GM21737 (cell line): ENCODE data around the gene ANXA6.
"Not testable (repeated sequence)": the region's sequence is repeated elsewhere in the genome, so short reads cannot be mapped to it uniquely, and the experiment has no call there.

Experiments
- ATAC-seq: cut with Tn5 transposase; IDR thresholded peaks from one replicate; pipeline ENCODE4 v1.9.1; 2021; ENCODE audit warnings: mild to moderate bottlenecking, moderate library complexity; ENCODE audit not compliant: unreplicated experiment

The ANXA6 gene

GRCh38 chr5:151157426-151158286, at the start of gene ANXA6:
TSS of gene ANXA6 (minus strand) at chr5:151157779. CDS start at chr5:151147901, 9,878 bp downstream.
- ATAC-seq = peak; percentile 53

- ATAC-seq = no peak
Observed at GRCh38 chr5:151205411-151205810, 47.8 kb upstream of the ANXA6 start.

- ATAC-seq = no peak
Observed at GRCh38 chr5:151204051-151204450, 46.5 kb upstream of the ANXA6 start.

GRCh38 chr5:151202381-151203139, 45.0 kb upstream of the ANXA6 start:
- ATAC-seq = no peak

DNA sequence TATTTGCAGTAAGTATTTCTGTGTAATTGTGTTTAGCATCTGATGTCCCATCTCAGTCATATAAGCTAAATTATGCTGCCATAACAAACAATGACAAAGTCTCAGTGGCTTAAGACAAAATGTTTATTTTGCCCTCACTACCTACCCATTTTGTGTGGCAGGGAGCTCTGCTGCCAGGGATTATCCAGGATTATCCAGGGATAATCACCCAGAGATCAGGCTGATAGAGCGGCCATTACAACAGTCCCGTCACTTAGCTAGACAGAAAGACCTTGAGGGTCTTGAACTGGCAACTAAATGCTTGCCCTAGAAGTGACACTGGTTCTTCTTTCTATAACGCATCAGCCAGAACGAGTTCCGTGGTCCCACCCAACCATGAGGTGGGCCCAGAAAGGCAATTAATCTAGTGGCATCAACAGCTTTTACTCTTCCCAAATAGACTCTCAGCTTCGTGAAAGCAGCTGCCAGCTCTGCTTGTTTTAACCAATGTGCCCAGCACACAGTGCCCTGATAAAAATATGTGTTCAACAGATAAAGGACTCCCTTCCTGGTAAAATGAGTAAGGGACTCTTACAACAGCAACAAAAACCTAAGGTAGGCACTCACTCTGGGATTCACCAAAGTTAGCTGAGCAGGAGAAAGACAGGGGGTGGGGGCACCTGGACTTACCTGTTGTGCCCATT, 43.5 kb upstream of the ANXA6 start:
- no peak for ATAC-seq

GRCh38 chr5:151199581-151200185, 42.1 kb upstream of the ANXA6 start:
- ATAC-seq = no peak

DNA sequence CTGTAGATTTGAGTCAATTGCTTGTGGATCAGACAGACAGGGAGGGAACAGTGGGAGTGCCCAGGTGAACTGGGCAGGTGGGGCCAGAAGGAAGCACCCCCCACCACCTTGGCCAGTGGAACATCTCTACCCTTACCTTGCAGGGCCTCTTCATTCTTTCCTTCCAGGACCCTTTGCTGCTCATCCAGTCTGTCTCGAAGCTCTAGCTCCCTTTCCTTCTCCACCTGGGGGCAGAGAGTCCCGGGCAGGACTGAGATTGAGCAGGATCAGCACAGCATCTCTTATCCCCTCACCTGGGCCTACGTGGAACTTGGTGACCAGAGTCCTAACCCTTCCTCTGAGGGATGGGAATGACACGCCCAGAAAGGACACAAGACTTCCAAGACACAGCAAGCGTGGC, 41.3 kb upstream of the ANXA6 start:
- no peak for ATAC-seq

DNA sequence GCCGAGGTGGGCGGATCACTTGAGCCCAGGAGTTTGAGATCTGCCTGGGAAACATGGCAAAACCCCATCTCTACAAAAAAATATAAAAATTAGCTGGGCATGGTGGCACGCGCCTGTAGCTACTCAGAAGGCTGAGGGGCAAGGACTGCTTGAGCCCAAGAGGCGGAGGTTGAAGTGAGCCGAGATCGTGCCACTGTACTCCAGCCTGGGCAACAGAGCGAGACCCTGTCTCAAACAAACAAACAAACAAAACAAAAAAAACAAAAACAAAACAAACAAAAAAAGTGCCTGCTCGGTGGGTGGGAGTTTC, 39.7 kb upstream of the ANXA6 start:
- ATAC-seq = not testable (repeated sequence)

DNA sequence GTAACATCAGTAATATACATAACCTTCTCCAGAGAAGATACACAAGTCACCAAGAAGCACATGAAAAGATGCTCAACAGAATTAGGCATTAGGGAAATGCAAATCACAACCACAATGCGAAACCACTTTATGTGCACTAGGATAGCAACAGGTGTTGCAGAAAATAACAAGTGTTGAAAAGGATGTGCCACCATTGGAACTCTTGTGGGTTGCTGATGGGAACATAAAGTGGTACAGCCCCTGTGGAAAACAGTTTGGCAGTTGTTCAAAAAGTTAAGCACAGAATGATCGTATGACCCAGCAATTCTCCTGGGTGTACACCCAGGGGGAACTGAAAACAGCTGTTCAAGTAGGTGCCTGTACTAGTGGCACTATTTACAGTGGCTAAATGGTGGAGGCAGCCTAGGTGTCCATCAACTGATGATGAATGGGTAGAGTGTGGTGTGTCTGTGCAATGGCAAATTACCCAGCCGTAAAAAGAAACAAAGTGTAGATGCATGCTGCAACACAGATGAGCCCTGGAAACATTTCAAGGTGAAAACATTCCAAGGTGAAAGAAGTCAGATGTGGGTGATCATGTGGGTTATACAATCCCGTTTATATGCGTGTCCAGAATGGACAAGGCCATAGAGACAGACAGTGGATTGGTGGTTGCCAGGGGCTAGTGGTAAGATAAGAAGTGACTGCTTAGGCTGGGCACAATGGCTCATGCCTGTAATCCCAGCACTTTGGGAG, 39.1 kb upstream of the ANXA6 start:
- ATAC-seq = peak; percentile 91

GRCh38 chr5:151195622-151196021, 38.0 kb upstream of the ANXA6 start:
- no peak for ATAC-seq

GRCh38 chr5:151192626-151193025, 35.0 kb upstream of the ANXA6 start:
- ATAC-seq = no peak

- ATAC-seq = no peak
Observed at GRCh38 chr5:151191661-151192060, 34.1 kb upstream of the ANXA6 start.

- no peak for ATAC-seq
Observed at GRCh38 chr5:151189151-151189550, 31.6 kb upstream of the ANXA6 start.

- no peak for ATAC-seq
Observed at GRCh38 chr5:151186538-151186937, 29.0 kb upstream of the ANXA6 start.

- no peak for ATAC-seq
Observed at GRCh38 chr5:151186052-151186451, 28.5 kb upstream of the ANXA6 start.

DNA sequence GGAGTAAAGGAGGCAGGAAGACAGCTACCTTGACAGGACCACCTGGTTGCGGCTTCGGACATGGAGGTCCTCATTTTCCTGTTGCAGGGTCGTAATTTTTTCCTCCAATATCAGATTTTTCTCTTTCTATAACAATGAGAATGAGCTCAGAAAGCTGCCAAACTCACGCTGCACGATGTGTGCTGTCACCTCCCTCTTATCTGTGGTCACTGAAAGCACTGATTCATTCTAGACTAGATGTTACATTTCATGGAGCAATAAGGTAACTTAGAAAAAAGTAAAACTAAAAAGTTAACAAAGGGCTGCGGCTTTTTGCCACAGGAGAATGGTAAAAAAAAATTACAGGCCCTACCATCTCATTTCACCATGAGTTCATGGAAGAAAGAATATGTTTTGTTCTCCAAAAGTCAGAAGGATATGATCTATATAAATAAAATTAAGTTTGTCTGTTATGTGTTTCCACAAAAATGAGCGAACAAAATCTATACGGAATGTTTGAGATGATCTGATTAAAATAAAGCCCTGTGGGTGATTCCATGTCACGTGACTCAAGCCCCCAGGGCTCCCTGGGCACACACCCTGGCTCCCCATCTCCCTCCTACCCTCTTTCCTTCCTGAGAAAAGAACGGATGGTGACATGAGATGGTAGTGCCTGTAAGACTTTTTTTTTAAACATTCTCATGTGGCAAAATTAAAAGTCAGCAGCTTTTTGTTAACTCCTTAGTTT, 26.9 kb upstream of the ANXA6 start:
- ATAC-seq = no peak

DNA sequence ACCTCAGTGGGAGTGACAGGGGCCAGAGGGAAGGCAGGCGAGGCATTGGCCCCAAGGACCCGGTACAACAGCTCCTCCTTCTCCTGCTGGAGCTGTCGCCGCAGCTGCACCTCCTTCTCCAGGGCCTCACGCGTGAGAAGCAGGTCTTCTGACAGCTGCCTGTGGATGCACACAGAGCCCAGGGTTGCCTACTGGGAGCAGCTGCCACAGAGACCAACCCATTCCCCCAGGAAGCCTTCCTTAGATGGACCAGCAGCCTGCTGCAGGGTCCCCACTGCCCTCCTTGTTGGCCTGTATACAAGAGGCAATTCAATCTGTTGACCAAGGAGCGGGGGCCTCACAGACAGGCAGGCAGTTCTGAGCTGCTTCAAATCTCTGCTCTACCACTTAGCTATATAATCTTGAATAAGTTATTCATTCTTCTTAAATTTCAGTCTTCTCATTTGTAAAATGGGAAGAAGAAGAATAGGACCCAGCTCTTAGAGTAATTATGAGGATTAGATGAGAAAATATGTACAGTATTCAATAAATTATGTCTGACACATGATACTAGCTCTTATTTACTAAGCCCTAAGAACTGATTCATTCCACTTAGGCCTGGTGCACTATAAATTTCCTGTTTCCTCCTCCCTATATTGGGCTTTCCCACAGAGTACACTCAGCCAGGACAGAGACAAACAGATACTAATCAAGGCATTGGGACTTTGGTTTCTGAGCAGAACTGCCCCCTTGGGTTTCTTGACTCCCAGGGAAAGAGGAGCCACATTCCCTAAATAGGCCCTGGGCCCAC, 26.1 kb upstream of the ANXA6 start:
- no peak for ATAC-seq

DNA sequence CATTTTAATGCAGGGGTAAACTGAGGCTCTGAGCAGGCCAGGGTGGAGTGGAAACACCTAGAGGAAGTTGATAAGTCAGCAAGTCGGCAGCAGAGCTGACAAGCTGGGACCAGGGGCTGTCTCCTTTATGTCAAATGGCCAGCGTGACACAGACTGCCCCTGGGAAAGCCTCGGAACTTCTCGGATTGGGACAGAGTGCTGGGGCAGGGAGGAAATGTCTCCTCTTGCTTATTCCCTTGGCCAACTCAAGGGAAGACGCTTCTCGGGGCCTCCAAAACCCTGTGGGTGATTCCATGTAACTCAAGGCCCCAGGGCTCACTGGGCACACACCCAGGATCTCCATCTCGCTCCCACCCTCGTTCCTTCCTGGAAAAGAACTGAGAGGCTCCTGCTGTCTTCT, 25.4 kb upstream of the ANXA6 start:
- no peak for ATAC-seq

DNA sequence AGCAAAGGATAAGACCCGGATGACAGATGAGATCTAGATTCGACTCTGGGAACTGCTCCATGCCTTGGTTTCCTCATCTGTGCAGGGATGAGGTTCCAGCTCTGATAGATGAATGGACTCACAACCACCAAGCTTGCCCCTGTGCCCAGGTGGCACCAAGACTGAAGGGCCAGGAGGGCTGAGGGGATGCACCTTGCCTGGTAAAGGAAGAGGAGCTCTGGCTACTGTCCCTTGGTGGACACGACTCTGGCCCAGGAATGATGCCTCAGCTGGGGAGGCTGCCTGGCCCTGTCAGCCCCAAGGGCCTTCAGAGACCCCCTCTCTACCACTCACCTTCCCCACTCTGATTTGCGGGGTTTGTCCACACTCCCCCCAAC, 24.9 kb upstream of the ANXA6 start:
- no peak for ATAC-seq
